Sigmoid colon (tissue), 4 donors: Measurements from ENCODE around the gene C1S.

Experiments used
- CTCF ChIP-seq, 4 experiments: fragments of 450-650 bp in 3 of 4; fragments of 200-600 bp in 1 of 4; IDR thresholded peaks; one replicate each; pipeline ENCODE4 v1.5.1; 2016 to 2019; ENCODE audit warnings: antibody characterized with exemption in 4 of 4, mild to moderate bottlenecking in 3 of 4, moderate library complexity in 2 of 4
- EP300 ChIP-seq, 4 donors: sonication (generic); formaldehyde crosslinking; IDR thresholded peaks; one replicate each; pipeline ENCODE4 v1.6.1; 2017; ENCODE audit warnings: antibody characterized with exemption in 4 of 4
- POLR2A ChIP-seq, 2 donors: fragments of 450-650 bp; IDR thresholded peaks; one replicate each; pipeline ENCODE4 v1.6.1; 2016; ENCODE audit warnings: antibody characterized with exemption in 2 of 2, mild to moderate bottlenecking in 2 of 2, moderate library complexity in 2 of 2
- POLR2AphosphoS5 ChIP-seq, 4 donors: sonication (generic); formaldehyde crosslinking; IDR thresholded peaks; one replicate each; pipeline ENCODE4 v1.6.1; 2017; ENCODE audit warnings: antibody characterized with exemption in 4 of 4

GRCh38 chr12:7015555-7016370 lies 44.8 kb upstream of the C1S start:
- TF ChIP-seq CTCF (IDR thresholded peaks at IDR 0.05), result no peak
- no peak for TF ChIP-seq EP300 (IDR thresholded peaks at IDR 0.05)
- no peak for TF ChIP-seq POLR2A (IDR thresholded peaks at IDR 0.05)
- no peak for TF ChIP-seq POLR2AphosphoS5 (IDR thresholded peaks at IDR 0.05)
